HFFc6 (cell line): ENCODE results near the gene NET1. TPM values are rescaled to one million over a fixed set of nuclear protein-coding genes. Genes with fewer than 3 reads are reported as not detected.
"Not testable (repeated sequence)": the region's sequence is repeated elsewhere in the genome, so short reads cannot be mapped to it uniquely, and the experiment has no call there.

Experiments
- DNase-seq: peaks from one replicate; pipeline ENCODE4 v3.0.0-alpha.2; 2018
- H3K27ac Mint-ChIP-seq: 2 replicates; pipeline ENCODE4 v1.8.0; 2020; ENCODE audit warnings: mild to moderate bottlenecking, mixed read lengths
- H3K27me3 Mint-ChIP-seq: 2 replicates; pipeline ENCODE4 v1.8.0; 2021; ENCODE audit warnings: mild to moderate bottlenecking, moderate library complexity, mixed read lengths; ENCODE audit not compliant: insufficient read depth
- H3K36me3 Mint-ChIP-seq: 2 replicates; pipeline ENCODE4 v1.8.0; 2021; ENCODE audit warnings: low read depth, mixed read lengths
- H3K4me1 Mint-ChIP-seq: 2 replicates; pipeline ENCODE4 v1.8.0; 2020; ENCODE audit warnings: low read depth, mixed read lengths
- H3K4me3 Mint-ChIP-seq: 2 replicates; pipeline ENCODE4 v1.8.0; 2020; ENCODE audit warnings: mild to moderate bottlenecking, moderate library complexity, mixed read lengths
- H3K9me3 Mint-ChIP-seq: 2 replicates; pipeline ENCODE4 v1.8.0; 2020; ENCODE audit warnings: mild to moderate bottlenecking, mixed read lengths
- CTCF ChIP-seq: fragments of 200-600 bp; sonication (generic); IDR thresholded peaks from 2 replicates; pipeline ENCODE4 v1.5.0; 2021; ENCODE audit warnings: antibody characterized with exemption, mild to moderate bottlenecking
- total RNA-seq, 6 experiments: library from RNA; stranded (reverse); fragmentation: NEBNext Ultra II Directional; extraction: Animal tissue kit (Norgen Biotek cat#: 25700); gene quantifications; 2 replicates in 1 of 6; 3 replicates in 5 of 6; pipeline ENCODE4 v1.2.3, GENCODE V29; 2021

The NET1 gene
- total RNA-seq, 6 experiments from 2014 or later = 65.1 to 92.9 (median 86.6) TPM

GRCh38 chr10:5369362-5370158, 42.8 kb upstream of the NET1 start:
- Mint-ChIP-seq H3K36me3 (no peaks in the 10 kb centered on the region), H3K9me3 (peaks cover 8% of the 10 kb centered on the region; the same call in 1 of the 2 replicates), H3K27ac (no peak overlapping the region), H3K4me1 (no peaks in the 10 kb centered on the region), H3K4me3 (no peak overlapping the region), H3K27me3 (peaks cover 39% of the 10 kb centered on the region)
- no peak for TF ChIP-seq CTCF
- DNase-seq = no peak

- DNase-seq = no peak
- H3K36me3 Mint-ChIP-seq = no peaks in the 10 kb centered on the region
- peaks cover 32% of the 10 kb centered on the region for H3K27me3 Mint-ChIP-seq
- H3K9me3 Mint-ChIP-seq = peaks cover 8% of the 10 kb centered on the region; the same call in 1 of the 2 replicates
- H3K4me1 Mint-ChIP-seq = no peaks in the 10 kb centered on the region
- H3K4me3 Mint-ChIP-seq = no peak overlapping the region
- TF ChIP-seq CTCF = no peak
- no peak overlapping the region for H3K27ac Mint-ChIP-seq
Observed at GRCh38 chr10:5370493-5371352, 41.6 kb upstream of the NET1 start.

DNA sequence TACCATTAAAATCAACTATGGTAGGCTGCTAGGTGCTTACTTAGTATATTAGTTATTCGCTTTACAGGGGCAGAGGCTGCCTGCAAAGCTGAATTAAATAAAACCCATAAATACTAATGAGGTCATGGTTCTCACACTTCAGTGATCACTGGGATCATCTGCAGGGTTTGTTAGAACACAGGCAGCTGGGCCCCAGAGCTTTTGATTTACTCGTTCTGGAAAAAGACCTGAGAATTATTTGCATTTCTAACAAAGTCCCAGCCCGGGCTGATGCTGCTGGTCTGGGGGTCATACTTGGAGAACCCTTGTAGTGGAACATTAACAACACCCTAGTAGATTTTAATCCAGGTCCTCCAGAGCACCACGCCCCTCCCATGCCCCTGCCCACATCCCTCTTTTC, 39.0 kb upstream of the NET1 start:
- H3K4me3 Mint-ChIP-seq = no peak overlapping the region
- H3K27ac Mint-ChIP-seq = no peak overlapping the region
- H3K27me3 Mint-ChIP-seq = peaks cover 19% of the 10 kb centered on the region
- peaks cover 8% of the 10 kb centered on the region; the same call in 1 of the 2 replicates for H3K9me3 Mint-ChIP-seq
- no peaks in the 10 kb centered on the region for H3K36me3 Mint-ChIP-seq
- no peaks in the 10 kb centered on the region for H3K4me1 Mint-ChIP-seq
- DNase-seq = no peak
- TF ChIP-seq CTCF = no peak

- Mint-ChIP-seq H3K4me1 (no peaks in the 10 kb centered on the region), H3K27me3 (peaks cover 19% of the 10 kb centered on the region), H3K27ac (no peak overlapping the region), H3K36me3 (no peaks in the 10 kb centered on the region), H3K4me3 (no peak overlapping the region), H3K9me3 (peaks cover 8% of the 10 kb centered on the region; the same call in 1 of the 2 replicates)
- no peak for DNase-seq
- no peak for TF ChIP-seq CTCF
Observed at GRCh38 chr10:5373891-5374611, 38.3 kb upstream of the NET1 start.

DNA sequence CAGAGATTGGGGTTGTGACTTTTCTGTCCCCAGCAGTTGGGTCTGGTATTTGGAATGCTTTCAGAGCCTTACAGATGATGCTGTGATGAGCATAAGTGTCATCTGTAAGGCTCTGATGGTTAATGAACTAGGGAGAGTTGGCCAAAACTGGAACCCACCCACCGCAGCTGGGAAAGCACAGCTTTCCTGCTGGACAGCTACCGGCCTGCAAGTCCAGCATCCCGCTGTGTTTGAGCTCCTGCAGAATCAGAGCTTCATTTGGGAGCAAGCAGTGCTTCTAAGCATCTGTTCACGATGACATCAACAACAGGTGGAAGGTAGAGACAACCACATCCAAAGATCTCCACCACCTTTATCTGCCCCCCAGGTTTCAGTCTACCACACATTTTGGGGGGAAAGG, 35.9 kb upstream of the NET1 start:
- no peak overlapping the region for H3K27ac Mint-ChIP-seq
- no peak for TF ChIP-seq CTCF
- no peak for DNase-seq
- H3K9me3 Mint-ChIP-seq = no peaks in the 10 kb centered on the region
- no peaks in the 10 kb centered on the region for H3K4me1 Mint-ChIP-seq
- peaks cover 19% of the 10 kb centered on the region for H3K27me3 Mint-ChIP-seq
- H3K36me3 Mint-ChIP-seq = no peaks in the 10 kb centered on the region
- H3K4me3 Mint-ChIP-seq = no peak overlapping the region

DNA sequence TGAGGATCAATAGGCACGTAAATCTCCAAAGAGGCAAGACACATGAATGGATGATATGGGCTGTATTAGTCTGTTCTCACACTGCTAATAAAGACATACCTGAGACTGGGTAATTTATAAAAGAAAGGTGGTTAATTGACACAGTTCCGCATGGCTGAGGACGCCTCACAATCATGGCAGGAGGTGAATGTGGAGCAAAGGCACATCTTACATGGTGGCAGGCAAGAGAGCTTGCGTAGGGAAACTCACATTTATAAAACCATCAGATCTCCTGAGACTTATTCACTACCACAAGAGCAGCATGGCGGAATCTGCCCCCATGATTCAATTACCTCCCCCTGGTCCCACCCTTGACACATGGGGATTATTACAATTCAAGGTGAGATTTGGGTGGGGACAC, 33.2 kb upstream of the NET1 start:
- H3K27me3 Mint-ChIP-seq, DNase-seq, H3K4me1 Mint-ChIP-seq, H3K9me3 Mint-ChIP-seq, H3K4me3 Mint-ChIP-seq, H3K27ac Mint-ChIP-seq, H3K36me3 Mint-ChIP-seq: not testable (repeated sequence)

DNA sequence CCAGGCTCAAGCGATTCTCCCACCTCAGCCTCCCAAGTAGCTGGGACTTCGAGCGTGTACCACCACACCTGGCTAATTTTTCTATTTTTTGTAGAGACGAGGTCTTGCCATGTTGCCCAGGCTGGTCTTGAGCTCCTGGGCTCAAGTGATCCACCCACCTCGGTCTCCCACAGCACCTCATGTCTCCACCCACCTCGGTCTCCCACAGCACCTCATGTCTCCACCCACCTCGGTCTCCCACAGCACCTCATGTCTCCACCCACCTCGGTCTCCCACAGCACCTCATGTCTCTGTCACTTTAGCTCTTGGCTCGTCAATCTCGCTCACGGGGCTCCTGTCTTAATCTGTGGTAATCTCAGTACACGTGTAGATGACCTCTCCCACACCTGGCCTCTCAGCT, 32.0 kb upstream of the NET1 start:
- not testable (repeated sequence) for DNase-seq, H3K4me1 Mint-ChIP-seq, H3K27me3 Mint-ChIP-seq, H3K27ac Mint-ChIP-seq, H3K4me3 Mint-ChIP-seq, H3K36me3 Mint-ChIP-seq, H3K9me3 Mint-ChIP-seq
